T-cell (primary cell): Measurements from ENCODE around the gene CCNYL1. TPM values are rescaled to one million over a fixed set of nuclear protein-coding genes. Genes with fewer than 3 reads are reported as not detected.
"Not testable (repeated sequence)": the region's sequence is repeated elsewhere in the genome, so short reads cannot be mapped to it uniquely, and the experiment has no call there.

Experiments used
- ATAC-seq, 4 experiments: fragments of 200-7000 bp in 3 of 4; fragments of 150-1000 bp in 1 of 4; cut with Tn5 transposase; replicated peaks in 1 of 4; 1 replicate in 3 of 4; 2 replicates in 1 of 4; pipeline ENCODE4 v1.10.0; 2021; ENCODE audit warnings: moderate library complexity in 3 of 4, mild to moderate bottlenecking in 2 of 4, moderate number of reproducible peaks in 1 of 4
- CTCF ChIA-PET, 2 donors: fragments of 300-600 bp; sonication (Branson Sonifier 250); formaldehyde crosslinking; loops; one replicate each; lab custom pipeline; 2022; ENCODE audit warnings: antibody characterized with exemption in 2 of 2; lab: Charles Lee
- POLR2A ChIA-PET, 2 donors: fragments of 300-600 bp; sonication (Branson Sonifier 250); formaldehyde crosslinking; loops; one replicate each; lab custom pipeline; 2022; ENCODE audit warnings: antibody characterized with exemption in 2 of 2; lab: Charles Lee
- DNase-seq, 35 experiments: peaks; one replicate each; pipeline versions ENCODE4 v3.0.0 to v3.0.0-alpha.2; 2013 to 2023
- H3K27ac ChIP-seq: one replicate; pipeline ENCODE4 v1.5.1; 2013; ENCODE audit warnings: low read length
- H3K27me3 ChIP-seq, 2 experiments: replicated peaks in 1 of 2; 1 replicate in 1 of 2; 2 replicates in 1 of 2; pipeline versions ENCODE4 v1.6.1 to v1.7.0; 2013; ENCODE audit warnings: low read length in 1 of 2, mixed read lengths in 1 of 2; ENCODE audit not compliant: control insufficient read depth in 2 of 2, insufficient read depth in 2 of 2; ENCODE audit errors: extremely low read depth in 1 of 2
- H3K36me3 ChIP-seq, 2 donors: 1 replicate in 1 of 2; 2 replicates in 1 of 2; pipeline versions ENCODE4 v1.6.1 to v1.7.0; 2013; ENCODE audit warnings: low read length in 1 of 2; ENCODE audit not compliant: control insufficient read depth in 2 of 2, insufficient read depth in 1 of 2; ENCODE audit errors: extremely low read depth in 1 of 2
- H3K4me1 ChIP-seq, 2 experiments: 1 replicate in 1 of 2; 2 replicates in 1 of 2; pipeline versions ENCODE4 v1.6.1 to v1.7.0; 2013; ENCODE audit warnings: low read length in 2 of 2, mixed read lengths in 1 of 2; ENCODE audit not compliant: insufficient read depth in 2 of 2, control insufficient read depth in 1 of 2; ENCODE audit errors: extremely low read depth in 1 of 2
- H3K4me3 ChIP-seq, 2 donors: 1 replicate in 1 of 2; 2 replicates in 1 of 2; pipeline versions ENCODE4 v1.5.1 to v1.7.0; 2013; ENCODE audit warnings: mild to moderate bottlenecking in 2 of 2, low read length in 1 of 2, moderate library complexity in 1 of 2; ENCODE audit not compliant: control insufficient read depth in 1 of 2; ENCODE audit errors: extremely low read depth in 1 of 2
- H3K9me3 ChIP-seq: 2 replicates; pipeline ENCODE4 v1.7.0; 2013
- H3K27ac Mint-ChIP-seq, 2 donors: one replicate each; pipeline ENCODE4 v1.8.0; 2020 to 2021; ENCODE audit warnings: mild to moderate bottlenecking in 2 of 2, mixed read lengths in 2 of 2
- H3K27me3 Mint-ChIP-seq, 2 donors: one replicate each; pipeline ENCODE4 v1.8.0; 2021 to 2022; ENCODE audit warnings: mixed read lengths in 2 of 2
- H3K36me3 Mint-ChIP-seq: one replicate; pipeline ENCODE4 v1.8.0; 2021; ENCODE audit warnings: mixed read lengths
- H3K4me1 Mint-ChIP-seq, 3 donors: one replicate each; pipeline ENCODE4 v1.8.0; 2020 to 2022; ENCODE audit warnings: mixed read lengths in 3 of 3, mild to moderate bottlenecking in 1 of 3
- H3K4me3 Mint-ChIP-seq, 3 donors: one replicate each; pipeline ENCODE4 v1.8.0; 2020 to 2022; ENCODE audit warnings: mild to moderate bottlenecking in 3 of 3, mixed read lengths in 3 of 3, moderate library complexity in 3 of 3
- H3K9me3 Mint-ChIP-seq, 3 donors: one replicate each; pipeline ENCODE4 v1.8.0; 2020 to 2022; ENCODE audit warnings: mixed read lengths in 3 of 3
- WGBS: methylation state at CpG from one replicate; pipeline ENCODE4 v1.1.5; 2013; ENCODE audit warnings: missing lambda C conversion rate; ENCODE audit not compliant: insufficient coverage; 5-methylcytosine and 5-hydroxymethylcytosine counted together
- total RNA-seq, 35 experiments: library from RNA in 6 of 35; stranded (reverse) in 6 of 35; fragments of 120-200 nt in 1 of 35; gene quantifications; one replicate each; pipeline versions ENCODE4 v1.2.1 to v1.2.4 and lab custom pipeline; 2013 to 2026

The CCNYL1 gene
- total RNA-seq, 5 donors from 2014 or later (not counting 1 experiment from before 2014, with no cell fraction given) = 9.0 to 13.6 (median 11.0) TPM

DNA sequence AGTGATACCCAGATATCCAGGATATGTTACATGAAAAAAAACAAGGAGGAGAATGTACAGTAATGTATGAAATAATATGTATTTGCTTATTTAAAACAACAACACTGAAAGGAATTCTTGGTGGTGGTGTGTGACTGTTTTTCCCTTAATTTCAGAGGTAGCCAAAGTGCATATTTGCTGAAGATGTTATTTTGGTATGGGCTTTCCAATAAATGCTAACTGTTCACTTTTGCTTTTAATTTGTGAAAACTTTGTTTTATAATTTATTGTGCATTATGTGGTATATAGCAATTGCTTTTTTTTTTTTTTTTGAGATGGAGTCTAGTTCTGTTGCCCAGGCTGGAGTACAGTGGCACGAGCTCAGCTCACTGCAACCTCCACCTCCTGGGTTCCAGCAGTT is 7.6 kb downstream of the CCNYL1 start:
- H3K27ac ChIP-seq = no peak overlapping the region
- Mint-ChIP-seq H3K27me3 (no peaks in the 10 kb centered on the region), H3K4me1 (peaks cover 15 to 35% (median 26%) of the 10 kb centered on the region in 3 donors), H3K27ac (no peak overlapping the region), H3K4me3 (no peak overlapping the region), H3K36me3 (peaks cover 6% of the 10 kb centered on the region), H3K9me3 (no peaks in the 10 kb centered on the region)
- WGBS = no CpG with 5 or more reads among the region's 1 CpG
- POLR2A ChIA-PET = no interaction called here
- H3K27me3 ChIP-seq = no peaks in the 10 kb centered on the region
- ATAC-seq = no peak
- H3K36me3 ChIP-seq = no peaks in the 10 kb centered on the region
- H3K4me1 ChIP-seq = no peaks in the 10 kb centered on the region
- CTCF ChIA-PET = interaction anchor here in 1 of 2 donors (0.7 kb wide), 1 partner anchor 26 kb away, joined by 5 read pairs; no protein-coding TSS in a partner anchor
- no peak for DNase-seq
- H3K4me3 ChIP-seq = no peak overlapping the region
- no peaks in the 10 kb centered on the region for H3K9me3 ChIP-seq

DNA sequence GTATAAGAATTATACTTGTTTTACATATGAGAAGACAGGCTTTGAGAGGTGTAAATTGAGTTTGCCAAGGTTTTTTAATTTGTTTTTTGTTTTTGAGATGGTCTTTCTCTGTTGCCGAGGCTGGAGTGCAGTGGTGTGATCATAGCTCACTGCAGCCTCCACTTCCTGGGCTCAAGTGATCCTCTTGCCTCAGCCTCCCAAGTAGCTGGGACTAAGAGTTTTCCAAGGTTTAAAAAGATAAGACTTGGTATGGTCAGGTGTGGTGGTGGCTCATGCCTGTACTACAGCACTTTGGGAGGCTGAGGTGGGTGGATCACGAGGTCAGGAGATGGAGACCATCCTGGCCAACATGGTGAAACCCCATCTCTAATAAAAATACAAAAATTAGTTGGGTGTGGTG is 8.2 kb downstream of the CCNYL1 start:
- H3K27me3 Mint-ChIP-seq, H3K36me3 ChIP-seq, H3K36me3 Mint-ChIP-seq, H3K27ac ChIP-seq, DNase-seq, ATAC-seq, H3K4me3 ChIP-seq, H3K27me3 ChIP-seq, H3K4me1 ChIP-seq, H3K9me3 ChIP-seq, H3K4me3 Mint-ChIP-seq, H3K27ac Mint-ChIP-seq, H3K9me3 Mint-ChIP-seq, CTCF ChIA-PET: not testable (repeated sequence)
- peaks cover 14 to 34% (median 26%) of the 10 kb centered on the region in 3 donors for H3K4me1 Mint-ChIP-seq
- POLR2A ChIA-PET = interaction anchor here in 1 of 2 donors (0.6 kb wide), 1 partner anchor 40 kb away, joined by 8 read pairs; no protein-coding TSS in a partner anchor
- WGBS = 100% methylated on average over 1 of the region's 2 CpGs

DNA sequence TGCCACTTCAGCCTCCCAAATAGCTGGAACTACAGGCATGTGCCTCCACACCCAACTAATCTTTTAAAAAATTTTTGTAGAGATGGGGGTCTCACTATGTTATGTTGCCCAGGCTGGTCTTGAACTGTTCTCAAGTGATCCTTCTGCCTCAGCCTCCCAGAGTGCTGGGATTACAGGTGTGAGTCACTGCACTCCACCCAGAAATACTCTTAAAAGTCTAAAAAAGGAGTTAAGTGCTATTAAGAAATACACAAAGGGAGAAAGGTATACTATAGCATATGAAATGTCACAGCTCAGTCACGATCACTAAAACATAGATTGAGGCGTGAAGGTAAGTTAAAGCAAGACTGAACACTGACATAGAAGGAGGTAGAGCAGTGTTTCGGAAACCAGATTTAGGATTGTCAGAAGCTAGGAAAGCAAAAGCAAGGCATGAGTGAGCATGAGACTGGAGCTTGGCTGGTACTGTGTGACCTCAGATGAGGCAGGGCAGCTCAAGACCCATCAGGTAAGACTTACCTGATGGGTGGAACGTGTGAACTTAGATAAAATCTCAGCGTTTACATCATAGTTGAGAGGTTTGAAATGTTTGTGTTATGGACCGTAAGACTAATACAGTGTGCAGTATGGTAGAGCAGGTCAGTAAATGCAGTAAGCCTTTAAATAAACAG is 9.2 kb downstream of the CCNYL1 start:
- ATAC-seq = no peak
- no peaks in the 10 kb centered on the region for H3K9me3 ChIP-seq
- H3K4me1 Mint-ChIP-seq = peaks cover 15 to 35% (median 30%) of the 10 kb centered on the region in 3 donors
- H3K4me1 ChIP-seq = no peaks in the 10 kb centered on the region
- H3K36me3 Mint-ChIP-seq = peaks cover 8% of the 10 kb centered on the region
- POLR2A ChIA-PET = interaction anchor here in 1 of 2 donors (0.6 kb wide), 1 partner anchor 112 kb away, joined by 3 read pairs; no protein-coding TSS in a partner anchor
- H3K27ac ChIP-seq = no peak overlapping the region
- CTCF ChIA-PET = interaction anchor here in 1 of 2 donors (0.6 to 0.9 kb wide), 5 partner anchors 21 to 358 kb away, joined by 3 to 7 read pairs (median 4); no protein-coding TSS in a partner anchor
- WGBS = 93% methylated on average over 6 of the region's 6 CpGs
- no peaks in the 10 kb centered on the region for H3K27me3 ChIP-seq
- DNase-seq = no peak
- H3K27ac Mint-ChIP-seq = no peak overlapping the region
- H3K36me3 ChIP-seq = no peaks in the 10 kb centered on the region
- no peak overlapping the region for H3K4me3 Mint-ChIP-seq
- no peak overlapping the region for H3K4me3 ChIP-seq
- H3K9me3 Mint-ChIP-seq = no peaks in the 10 kb centered on the region
- H3K27me3 Mint-ChIP-seq = no peaks in the 10 kb centered on the region

DNA sequence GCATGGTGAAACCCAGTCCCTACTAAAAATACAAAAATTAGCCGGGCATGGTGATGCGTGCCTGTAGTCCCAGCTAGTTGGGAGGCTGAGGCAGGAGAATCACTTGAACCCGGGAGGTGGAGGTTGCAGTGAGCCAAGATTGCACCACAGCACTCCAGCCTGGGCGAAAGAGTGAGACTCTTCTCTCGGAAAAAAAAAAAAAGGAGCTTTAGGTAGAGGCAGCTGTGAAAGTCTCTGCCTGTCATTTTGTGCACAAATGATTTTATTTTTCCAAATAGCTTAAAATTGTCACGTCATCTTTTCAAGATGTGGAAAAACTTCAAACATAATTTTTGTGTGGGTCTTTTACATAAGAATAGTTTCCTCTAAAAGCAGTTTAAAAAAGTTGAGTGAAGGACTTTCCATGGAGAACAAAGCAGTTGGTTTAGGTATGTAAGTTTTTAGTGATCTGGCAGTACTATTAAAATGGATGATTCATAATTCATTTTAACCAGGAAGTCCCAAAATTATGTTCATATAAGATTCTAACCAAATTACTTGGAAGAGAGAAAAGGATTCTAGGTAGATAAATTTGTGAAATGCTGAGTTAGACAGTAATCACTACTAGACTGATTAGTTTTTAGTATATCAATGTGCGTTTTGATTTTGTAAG is 11.5 kb downstream of the CCNYL1 start:
- Histone ChIP-seq H3K4me3 (no peak overlapping the region), H3K36me3 (no peaks in the 10 kb centered on the region), H3K27me3 (no peaks in the 10 kb centered on the region), H3K4me1 (peaks cover 0 to 6% of the 10 kb centered on the region in 2 experiments), H3K27ac (no peak overlapping the region), H3K9me3 (no peaks in the 10 kb centered on the region)
- WGBS = 93% methylated on average over 2 of the region's 7 CpGs
- no peak overlapping the region for H3K4me3 Mint-ChIP-seq
- peak overlapping the region in 1 of 2 donors; percentile 58 for H3K27ac Mint-ChIP-seq
- CTCF ChIA-PET = no interaction called here
- no peaks in the 10 kb centered on the region for H3K27me3 Mint-ChIP-seq
- peaks cover 32 to 50% (median 46%) of the 10 kb centered on the region in 3 donors for H3K4me1 Mint-ChIP-seq
- H3K9me3 Mint-ChIP-seq = no peaks in the 10 kb centered on the region
- POLR2A ChIA-PET = interaction anchor here in 1 of 2 donors (0.7 kb wide), 1 partner anchor 58 kb away, joined by 4 read pairs; no protein-coding TSS in a partner anchor
- ATAC-seq (no peak), DNase-seq (no peak)
- H3K36me3 Mint-ChIP-seq = peaks cover 3% of the 10 kb centered on the region

DNA sequence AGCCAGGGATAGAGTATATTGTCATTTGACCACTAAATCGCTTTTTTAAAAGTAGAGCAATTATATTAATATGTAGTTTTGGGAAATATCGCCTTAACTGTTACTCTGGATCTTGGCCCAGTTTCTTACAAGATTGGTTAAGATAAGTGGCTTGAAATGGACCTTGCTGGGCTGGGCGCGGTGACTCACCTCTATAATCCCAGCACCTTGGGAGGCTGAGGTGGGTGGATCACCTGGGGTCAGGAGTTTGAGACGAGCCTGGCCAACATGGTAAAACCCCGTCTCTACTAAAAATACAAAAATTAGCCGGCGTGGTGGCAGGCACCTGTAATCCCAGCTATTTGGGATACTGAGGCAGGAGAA is 12.0 kb downstream of the CCNYL1 start:
- CTCF ChIA-PET, H3K36me3 ChIP-seq, H3K9me3 ChIP-seq, H3K27me3 Mint-ChIP-seq, H3K27me3 ChIP-seq, H3K36me3 Mint-ChIP-seq, ATAC-seq, POLR2A ChIA-PET, H3K4me3 ChIP-seq, H3K4me1 ChIP-seq, H3K27ac ChIP-seq, H3K9me3 Mint-ChIP-seq, DNase-seq, H3K4me3 Mint-ChIP-seq: not testable (repeated sequence)
- WGBS = 100% methylated on average over 1 of the region's 8 CpGs
- H3K4me1 Mint-ChIP-seq = peaks cover 32 to 53% (median 48%) of the 10 kb centered on the region in 3 donors
- peak overlapping the region in 1 of 2 donors; percentile 58 for H3K27ac Mint-ChIP-seq

DNA sequence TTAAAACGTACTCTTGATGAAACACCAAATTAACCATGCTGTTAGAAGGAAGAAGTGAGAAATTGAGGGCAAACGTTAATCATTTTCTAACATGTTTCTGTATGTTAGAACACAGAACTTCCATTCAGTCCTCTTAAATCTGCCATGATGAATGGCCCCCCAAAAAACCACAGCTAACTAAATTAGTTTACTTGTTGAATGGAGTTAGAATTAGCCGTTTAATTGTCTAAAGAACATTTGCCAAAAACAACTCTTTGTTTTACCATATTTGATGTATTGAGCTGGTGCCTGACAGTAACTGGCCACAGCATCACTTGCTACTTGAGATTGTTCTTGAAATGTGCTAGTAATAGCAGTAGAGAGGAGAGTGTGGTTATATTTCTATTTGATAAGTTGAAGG is 12.7 kb downstream of the CCNYL1 start:
- Histone ChIP-seq H3K27me3 (no peaks in the 10 kb centered on the region), H3K9me3 (no peaks in the 10 kb centered on the region), H3K27ac (no peak overlapping the region), H3K36me3 (no peaks in the 10 kb centered on the region), H3K4me1 (peaks cover 0 to 6% of the 10 kb centered on the region in 2 experiments), H3K4me3 (no peak overlapping the region)
- no CpG with 5 or more reads among the region's 3 CpGs for WGBS
- no peak overlapping the region for H3K4me3 Mint-ChIP-seq
- POLR2A ChIA-PET = no interaction called here
- H3K4me1 Mint-ChIP-seq = peaks cover 32 to 55% (median 48%) of the 10 kb centered on the region in 3 donors
- DNase-seq (no peak), ATAC-seq (no peak)
- H3K36me3 Mint-ChIP-seq = peaks cover 5% of the 10 kb centered on the region
- CTCF ChIA-PET = no interaction called here
- no peaks in the 10 kb centered on the region for H3K9me3 Mint-ChIP-seq
- no peaks in the 10 kb centered on the region for H3K27me3 Mint-ChIP-seq
- peak overlapping the region in 1 of 2 donors; percentile 13 for H3K27ac Mint-ChIP-seq
